K562 (cell line): ENCODE data around the gene OR2V2. TPM values are rescaled to one million over a fixed set of nuclear protein-coding genes. Genes with fewer than 3 reads are reported as not detected.
A peak's percentile ranks its signal among the peaks of the same experiment; 100 is the strongest.

Source experiments
- NFIC ChIP-seq: fragments of 450-650 bp; IDR thresholded peaks from 2 replicates; pipeline ENCODE4 v1.6.1; 2017; ENCODE audit warnings: mild to moderate bottlenecking, inconsistent platforms
- SMARCA4 ChIP-seq: fragments of 450-650 bp; IDR thresholded peaks from 2 replicates; pipeline ENCODE4 v1.6.1; 2016
- TAF1 ChIP-seq: IDR thresholded peaks from 2 replicates; pipeline ENCODE4 v1.6.1; 2011; ENCODE audit warnings: mild to moderate bottlenecking, low read length, moderate library complexity; ENCODE audit not compliant: insufficient read depth, control insufficient read depth, severe bottlenecking; ENCODE audit errors: extremely low read depth
- ZBTB40 ChIP-seq, 2 experiments: fragments of 450-650 bp in 1 of 2; sonication (generic) in 1 of 2; formaldehyde crosslinking in 1 of 2; IDR thresholded peaks; 2 replicates each; pipeline versions ENCODE4 v1.7.1 to v1.9.0; 2016 to 2022; ENCODE audit warnings: inconsistent platforms in 1 of 2, mild to moderate bottlenecking in 1 of 2, missing genetic modification reagents in 1 of 2
- ZNF766 ChIP-seq: fragments of 200-800 bp; sonication (Bioruptor generic); conservative IDR thresholded peaks from 2 replicates; pipeline ENCODE4 v1.6.1; 2016; ENCODE audit warnings: missing genetic modification characterization, missing compliant biosample characterization
- polyA plus RNA-seq, 8 experiments: library from polyadenylated mRNA; depleted of rRNA in 4 of 8; stranded (reverse) in 5 of 8; unstranded in 3 of 8; fragments of >200 nt; fragmentation: Nextera tagmentation in 2 of 8; fragmentation: Illumina TruSeq in 1 of 8; extraction: Ambion mirVana in 2 of 8; extraction: Trizol in 1 of 8; gene quantifications; 2 replicates each; pipeline versions ENCODE4 v1.2.1 to v1.2.3, GENCODE V29; 2011 to 2014; ENCODE audit warnings: inconsistent platforms in 1 of 8, missing spikeins in 1 of 8
- total RNA-seq, 7 experiments: library from RNA; depleted of rRNA in 6 of 7; stranded (reverse); fragments of >200 nt in 6 of 7; fragmentation: Illumina TruSeq in 2 of 7; extraction: Trizol in 2 of 7; gene quantifications; 2 replicates each; pipeline versions ENCODE4 v1.2.1 to v1.2.3, GENCODE V29; 2011 to 2021; ENCODE audit warnings: low replicate concordance in 1 of 7
- TF ChIP-seq, protein P1 (sequence below): fragments of 450-650 bp; IDR thresholded peaks from 2 replicates; pipeline ENCODE4 v1.6.1; 2018; ENCODE audit warnings: mild to moderate bottlenecking, low read depth; ENCODE audit not compliant: partially characterized antibody

OR2V2 gene
- total and polyA plus RNA-seq, 9 of the 15 experiments (the other 6 are each of a cell fraction or from before 2014, with no cell fraction given), result 0.01 TPM; not detected in 8

- TF ChIP-seq, protein P1, sequence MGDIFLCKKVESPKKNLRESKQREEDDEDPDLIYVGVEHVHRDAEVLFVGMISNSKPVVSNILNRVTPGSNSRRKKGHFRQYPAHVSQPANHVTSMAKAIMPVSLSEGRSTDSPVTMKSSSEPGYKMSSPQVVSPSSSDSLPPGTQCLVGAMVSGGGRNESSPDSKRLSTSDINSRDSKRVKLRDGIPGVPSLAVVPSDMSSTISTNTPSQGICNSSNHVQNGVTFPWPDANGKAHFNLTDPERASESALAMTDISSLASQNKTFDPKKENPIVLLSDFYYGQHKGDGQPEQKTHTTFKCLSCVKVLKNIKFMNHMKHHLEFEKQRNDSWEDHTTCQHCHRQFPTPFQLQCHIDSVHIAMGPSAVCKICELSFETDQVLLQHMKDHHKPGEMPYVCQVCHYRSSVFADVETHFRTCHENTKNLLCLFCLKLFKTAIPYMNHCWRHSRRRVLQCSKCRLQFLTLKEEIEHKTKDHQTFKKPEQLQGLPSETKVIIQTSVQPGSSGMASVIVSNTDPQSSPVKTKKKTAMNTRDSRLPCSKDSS, result peak; percentile 25
- TF ChIP-seq TAF1 (peak; percentile 39), ZNF766 (CRISPR knock-in tag) (peak; percentile 51), ZBTB40 (IDR thresholded peaks at IDR 0.05) (peak; percentile 53; the same call in 1 of the 2 replicates), ZBTB40 (CRISPR knock-in tag; IDR thresholded peaks at IDR 0.05) (no peak), SMARCA4 (peak; percentile 45; the same call in 1 of the 2 replicates), NFIC (no peak)
Observed at GRCh38 chr5:181184845-181185216, 37.4 kb downstream of the OR2V2 start (continued).
